ENCODE data around the gene LRIT1.
A peak's percentile ranks its signal among the peaks of the same experiment; 100 is the strongest.

LRIT1 gene

DNA sequence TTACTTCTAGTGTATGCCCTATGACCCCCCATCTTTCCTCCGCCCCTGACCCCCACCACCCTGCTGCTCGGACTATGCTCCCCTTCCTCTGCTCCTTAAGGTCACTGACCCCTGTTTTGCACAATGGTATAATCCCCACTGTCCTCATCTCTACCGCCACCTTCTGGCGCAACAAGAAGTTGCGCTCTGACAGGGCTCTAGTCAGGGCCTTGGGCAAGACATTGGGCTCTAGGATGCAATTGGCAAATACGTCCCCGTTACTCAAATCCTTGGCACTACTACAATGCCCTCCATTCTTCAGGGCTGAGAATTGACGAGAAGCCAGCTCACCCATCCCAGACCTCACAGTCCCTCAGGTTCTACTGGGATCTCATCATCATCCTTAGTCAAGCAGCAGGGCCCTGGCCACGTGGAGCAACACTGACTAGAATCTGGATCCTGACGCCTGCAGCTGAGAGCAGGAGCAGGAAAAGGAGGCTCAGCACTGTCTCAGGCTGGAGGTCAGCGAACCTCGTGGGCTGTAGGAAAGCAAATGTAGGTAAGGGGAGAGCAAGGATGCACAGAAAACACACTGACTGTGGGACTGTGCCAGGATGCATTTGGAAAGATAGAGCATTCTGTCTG, 26.6 kb downstream of the LRIT1 start:
- peak in 13 of 51 donors; percentile 3 to 51 (median 15) for DNase-seq

DNA sequence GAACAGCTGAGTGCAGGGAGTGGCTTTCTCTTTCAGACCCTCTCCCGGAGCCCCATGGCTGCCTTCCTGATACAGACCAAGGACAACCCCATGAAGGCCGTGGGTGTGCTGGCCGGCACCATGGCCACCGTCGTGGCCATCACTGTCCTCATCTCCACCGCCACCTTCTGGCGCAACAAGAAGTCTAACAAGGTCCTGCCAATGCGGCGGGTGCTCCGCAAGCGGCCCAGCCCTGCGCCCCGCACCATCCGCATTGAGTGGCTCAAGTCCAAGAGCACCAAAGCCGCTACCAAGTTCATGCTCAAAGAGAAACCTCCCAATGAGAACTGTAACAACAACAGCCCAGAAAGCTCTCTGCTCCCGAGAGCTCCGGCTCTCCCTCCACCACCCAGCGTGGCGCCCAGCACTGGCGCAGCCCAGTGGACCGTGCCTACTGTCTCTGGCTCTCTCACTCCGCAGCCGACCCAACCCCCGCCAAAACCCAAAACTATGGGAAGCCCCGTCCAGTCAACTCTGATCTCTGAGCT, 27.2 kb downstream of the LRIT1 start:
- DNase-seq, result no peak

DNA sequence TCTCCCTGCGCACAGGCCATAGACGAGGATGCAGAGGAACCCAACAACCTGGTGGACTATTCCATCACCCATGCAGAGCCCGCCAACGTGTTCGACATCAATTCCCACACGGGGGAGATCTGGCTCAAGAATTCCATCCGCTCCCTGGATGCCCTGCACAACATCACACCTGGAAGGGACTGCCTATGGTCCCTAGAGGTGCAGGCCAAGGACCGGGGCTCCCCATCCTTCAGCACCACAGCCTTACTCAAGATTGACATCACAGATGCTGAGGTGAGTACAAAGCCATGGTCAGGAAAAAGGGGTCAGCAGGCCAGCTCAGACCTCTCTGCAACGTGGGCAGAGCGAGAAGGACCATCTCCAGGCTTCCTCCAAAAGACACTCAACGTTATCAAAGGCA, 28.3 kb downstream of the LRIT1 start:
- DNase-seq, result no peak

DNA sequence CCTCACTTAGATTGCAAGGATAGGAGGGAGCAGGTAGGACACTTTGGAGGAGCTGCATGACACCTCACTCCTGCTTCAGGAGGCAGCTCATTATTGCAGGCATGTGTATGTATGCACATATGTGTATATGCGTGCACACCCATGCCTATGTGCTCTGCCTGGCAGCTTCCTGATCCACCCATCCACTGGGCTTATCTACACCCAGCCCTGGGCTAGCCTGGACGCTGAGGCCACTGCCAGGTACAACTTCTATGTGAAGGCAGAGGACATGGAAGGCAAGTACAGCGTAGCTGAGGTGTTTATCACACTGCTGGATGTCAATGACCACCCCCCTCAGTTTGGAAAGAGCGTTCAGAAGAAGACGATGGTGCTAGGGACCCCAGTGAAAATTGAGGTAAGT, 29.3 kb downstream of the LRIT1 start:
- no peak for DNase-seq

DNA sequence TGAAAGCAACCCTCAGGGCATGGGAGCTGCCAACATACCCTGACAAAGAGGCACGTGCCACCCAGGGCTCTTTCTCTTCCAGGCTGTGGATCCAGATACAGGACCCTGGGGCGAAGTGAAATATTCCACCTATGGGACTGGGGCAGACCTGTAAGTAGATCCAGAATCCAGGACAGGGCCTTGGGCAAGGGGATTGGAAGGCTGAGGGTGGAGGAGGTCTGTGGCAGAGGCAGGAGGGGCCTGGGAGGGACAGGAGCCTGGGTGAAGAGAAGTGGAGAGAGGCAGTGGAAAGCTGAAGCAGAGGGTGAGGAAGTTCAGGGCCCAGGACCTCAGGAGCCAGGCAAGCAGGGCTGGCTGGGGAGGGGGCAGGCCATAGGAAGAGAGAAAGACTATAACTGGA, 29.8 kb downstream of the LRIT1 start:
- no peak for DNase-seq

DNA sequence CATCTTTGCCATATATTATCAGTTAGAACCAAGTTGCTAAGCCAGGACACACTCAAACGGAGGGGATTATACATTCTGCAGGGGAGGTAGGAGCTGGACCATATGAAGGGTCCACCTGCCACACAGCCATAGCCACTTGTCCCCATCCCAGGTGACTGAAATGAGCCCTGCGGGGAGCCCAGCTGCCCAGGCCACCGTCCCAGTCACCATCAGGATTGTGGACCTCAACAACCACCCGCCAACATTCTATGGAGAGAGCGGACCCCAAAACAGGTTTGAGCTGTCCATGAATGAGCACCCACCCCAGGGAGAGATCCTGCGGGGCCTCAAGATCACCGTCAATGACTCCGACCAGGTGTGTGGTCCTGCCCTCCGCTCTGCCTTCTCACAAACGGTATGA, 33.3 kb downstream of the LRIT1 start:
- DNase-seq, result no peak

DNA sequence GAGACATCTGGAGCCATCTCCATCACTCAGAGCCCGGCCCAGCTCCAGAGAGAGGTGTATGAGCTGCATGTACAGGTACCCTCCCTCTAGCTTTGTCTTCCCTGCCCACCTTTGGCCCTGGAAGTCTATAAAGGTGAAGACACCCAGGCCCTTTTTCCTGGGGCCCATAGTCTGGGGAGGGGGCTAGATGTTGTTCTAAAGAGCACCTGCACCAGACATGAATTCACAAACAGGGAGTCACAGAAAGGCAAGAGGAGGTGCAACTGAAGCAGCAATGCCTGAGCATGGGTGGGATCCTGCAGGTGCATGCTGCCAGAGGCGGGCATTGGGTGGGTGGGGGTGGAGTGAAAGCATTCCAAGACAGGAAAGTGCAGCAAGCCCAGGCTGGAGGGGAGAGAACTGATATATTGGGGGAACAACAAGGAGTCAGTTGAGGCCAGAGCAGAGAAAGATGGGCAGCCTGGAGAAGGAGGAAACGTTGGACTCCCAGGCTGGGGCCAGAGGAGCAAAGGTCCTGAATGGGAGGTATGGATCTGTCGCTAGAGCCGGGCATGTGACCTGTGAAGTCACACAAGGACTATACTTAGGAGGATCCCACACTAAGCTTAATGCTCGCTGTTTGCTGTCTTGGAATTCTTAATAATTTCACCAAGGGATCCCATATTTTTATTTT, 35.4 kb downstream of the LRIT1 start:
- DNase-seq, result no peak

DNA sequence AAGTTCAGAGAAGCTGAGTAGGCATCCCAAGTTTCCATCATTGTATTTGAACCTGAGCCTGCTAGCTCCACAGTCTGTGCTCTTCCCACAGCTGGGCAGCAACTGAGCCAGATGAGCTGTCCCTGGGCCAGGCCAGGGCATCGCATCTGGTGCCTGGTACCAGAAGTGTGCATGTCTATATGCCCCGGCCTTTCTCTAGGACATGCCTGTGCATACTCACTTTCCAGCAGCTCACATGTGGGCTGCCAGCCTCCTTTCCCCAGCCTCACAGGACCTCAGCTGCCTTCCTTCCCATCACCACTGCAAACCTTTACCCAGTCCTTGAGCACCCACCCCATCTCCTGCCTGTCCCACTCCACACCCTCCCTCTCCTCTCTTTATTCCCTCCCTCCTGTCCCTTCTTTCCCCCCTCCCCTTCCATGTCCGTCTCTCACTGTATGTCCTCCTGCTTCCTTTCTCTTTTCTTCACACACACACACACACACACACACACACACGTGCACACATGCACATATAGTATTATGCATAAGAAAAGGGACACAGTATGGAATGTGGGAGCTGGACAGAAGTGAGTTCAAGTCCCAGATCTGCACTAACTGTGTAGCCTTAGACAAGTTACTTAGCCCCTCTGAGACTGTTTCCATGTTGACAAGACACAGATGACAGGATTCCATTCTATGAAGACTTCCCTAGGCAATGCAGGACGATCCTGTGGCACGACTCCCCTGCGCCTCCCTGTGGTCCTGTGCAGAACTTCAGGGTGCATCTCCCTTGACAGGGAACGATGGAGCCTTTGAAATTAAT, 36.1 kb downstream of the LRIT1 start:
- peak in 41 of 51 donors; percentile 5 to 77 (median 34) for DNase-seq

DNA sequence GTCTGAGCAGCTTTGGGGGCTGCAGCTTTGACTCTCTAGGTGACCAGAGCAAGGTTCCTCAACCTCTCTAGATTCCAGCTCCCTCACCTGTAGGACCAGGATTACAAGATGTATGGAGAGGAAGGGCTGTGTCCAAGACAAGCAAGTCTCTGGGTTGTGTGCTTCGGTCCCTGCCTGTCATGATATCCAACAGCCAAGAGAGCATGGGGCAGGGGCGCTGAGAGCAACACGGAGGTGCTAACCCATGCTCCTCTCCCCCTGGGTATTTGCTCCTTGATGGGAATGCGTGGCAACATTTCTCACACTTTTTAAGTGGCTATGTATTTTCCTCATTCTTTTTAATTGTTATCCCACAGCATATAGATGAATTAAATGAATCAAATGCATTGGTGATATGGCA, 36.7 kb downstream of the LRIT1 start:
- no peak for DNase-seq

DNA sequence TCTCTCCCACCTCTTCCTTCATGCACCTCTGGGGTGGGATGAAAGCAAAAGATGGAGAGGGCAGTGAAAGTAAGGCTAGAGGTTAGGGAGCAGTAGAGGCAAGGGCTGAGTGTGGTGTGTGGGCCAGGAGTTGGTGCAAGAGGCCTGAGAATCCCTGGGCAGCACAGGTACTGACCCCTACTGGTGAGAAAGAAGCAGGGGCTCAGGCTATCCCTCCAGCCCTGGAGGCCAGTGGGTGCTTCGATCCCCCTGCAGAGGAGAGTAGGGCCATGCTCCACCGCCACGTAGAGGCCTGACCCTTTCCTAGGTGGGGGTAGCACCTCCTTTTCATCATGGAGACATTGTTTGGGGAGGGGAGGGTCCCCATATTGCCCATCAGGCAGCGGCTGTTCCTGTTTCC, 37.2 kb downstream of the LRIT1 start:
- DNase-seq, result no peak

DNA sequence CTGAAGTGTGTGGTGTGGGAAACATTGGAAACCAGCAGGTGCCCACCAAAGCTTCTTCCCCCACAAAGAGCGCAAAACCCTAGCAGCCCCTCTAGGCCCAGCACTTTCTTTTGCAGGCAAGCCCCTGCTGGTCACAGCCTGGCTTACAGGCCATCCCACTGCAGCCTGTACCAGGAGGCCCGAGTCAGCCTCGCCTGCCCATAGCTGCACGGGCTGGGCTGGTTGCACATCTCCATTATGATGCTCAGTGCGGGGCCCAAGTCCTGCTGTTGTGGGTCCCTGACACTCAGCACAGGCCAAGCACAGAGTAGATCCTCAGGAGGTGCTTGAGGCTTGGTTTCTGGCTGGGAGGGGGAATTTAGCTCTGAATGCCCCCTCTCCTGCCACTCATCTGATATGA, 39.0 kb downstream of the LRIT1 start:
- DNase-seq, result no peak

DNA sequence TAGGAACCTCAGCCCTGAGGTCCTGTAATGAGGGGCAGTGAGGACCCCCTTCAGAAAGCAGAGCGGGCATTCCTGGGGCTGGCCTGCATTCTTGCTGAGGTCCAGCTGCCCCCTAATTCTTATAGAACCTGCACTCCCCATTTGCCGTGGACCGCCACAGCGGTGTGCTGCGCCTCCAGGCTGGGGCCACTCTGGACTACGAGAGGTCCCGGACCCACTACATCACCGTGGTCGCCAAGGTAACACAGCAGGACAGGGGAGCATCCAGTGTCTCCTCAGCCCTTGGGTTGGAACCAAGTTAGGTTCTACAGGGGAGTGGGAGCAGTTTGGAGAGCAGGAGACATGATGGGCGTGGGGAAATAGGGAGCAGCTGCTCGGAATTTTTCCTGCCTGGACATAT, 39.7 kb downstream of the LRIT1 start:
- DNase-seq, result no peak

DNA sequence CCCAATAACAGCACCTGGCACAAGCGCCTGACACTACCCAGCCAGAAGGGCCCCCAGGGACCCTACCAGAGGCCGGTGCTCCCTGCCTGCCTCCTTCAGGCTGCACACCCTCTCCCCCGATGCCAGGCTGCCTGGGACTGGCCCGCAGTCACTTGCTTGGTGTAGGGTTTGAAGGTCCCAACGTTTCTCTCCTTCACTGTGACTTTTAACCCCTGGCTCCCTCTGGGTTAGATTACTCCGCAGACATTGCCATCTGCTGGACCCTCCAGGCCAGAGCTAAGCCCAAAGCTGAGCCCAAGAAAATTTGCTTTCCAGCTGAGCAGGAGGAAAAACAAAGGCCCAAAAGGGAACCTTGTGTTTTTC, 40.1 kb downstream of the LRIT1 start:
- DNase-seq, result no peak

DNA sequence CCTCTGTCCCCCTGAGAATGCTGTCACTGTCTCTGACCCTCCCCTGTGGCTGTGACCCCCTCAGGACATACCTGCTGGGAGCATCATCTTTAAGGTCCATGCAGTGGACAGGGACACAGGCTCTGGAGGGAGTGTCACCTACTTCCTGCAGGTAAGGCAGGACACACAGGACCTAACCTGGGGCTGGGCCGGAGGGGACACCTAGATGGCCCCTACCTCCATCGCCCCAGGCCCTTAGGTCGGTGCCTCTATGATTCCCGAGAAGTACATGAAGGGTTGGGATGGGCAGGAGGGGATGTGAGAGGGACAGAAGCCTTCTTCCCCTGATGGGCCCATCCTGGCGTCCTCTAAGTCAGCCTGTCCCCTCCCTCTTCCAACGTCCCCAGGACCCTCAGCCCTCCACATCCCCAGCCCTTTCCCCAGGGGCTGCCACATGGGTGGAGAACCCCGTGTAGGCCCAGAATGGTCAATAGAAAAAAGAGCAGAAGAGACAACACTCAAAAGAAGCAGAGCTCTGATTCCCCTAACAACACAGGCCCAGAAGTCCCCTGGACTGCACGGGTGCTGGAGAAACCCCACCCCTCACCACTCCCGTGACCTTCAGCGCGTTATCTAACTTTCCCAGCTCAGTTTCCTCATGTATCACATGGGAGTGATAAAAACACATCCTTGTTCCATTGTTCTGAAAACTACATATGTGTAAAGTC, 40.7 kb downstream of the LRIT1 start:
- DNase-seq, result no peak

DNA sequence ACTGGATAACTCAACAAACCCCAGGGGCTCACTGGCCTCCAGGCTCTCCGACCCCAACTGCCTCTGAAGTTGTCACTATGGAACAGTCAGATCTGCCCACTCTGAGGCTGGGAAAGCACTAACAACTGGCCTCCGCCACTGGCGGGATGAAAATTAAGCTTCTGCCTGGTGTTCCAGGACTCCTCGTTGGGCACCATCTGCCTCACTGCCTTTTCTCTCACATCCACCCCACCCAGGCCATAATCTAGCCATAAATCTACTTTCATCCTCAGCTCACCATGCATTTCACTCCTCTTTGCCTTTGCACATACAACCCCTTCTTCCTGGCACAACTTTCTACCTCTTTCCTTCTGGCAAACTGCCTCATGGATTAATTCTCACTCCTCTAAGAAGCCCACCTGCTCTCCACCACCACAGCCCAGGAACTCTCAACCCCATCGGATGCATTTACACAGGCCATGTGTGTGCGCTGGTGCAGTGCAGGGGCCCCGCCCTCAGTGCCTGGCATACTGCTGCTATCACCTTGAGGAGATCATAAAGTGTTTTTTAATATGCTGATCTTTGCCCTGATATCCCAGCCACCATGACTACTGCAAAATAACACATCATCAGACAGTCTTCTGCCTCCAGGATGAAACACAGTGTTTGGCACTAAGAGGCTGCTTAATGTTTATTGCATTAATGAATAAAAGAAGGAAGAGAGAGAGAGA, 43.0 kb downstream of the LRIT1 start:
- DNase-seq, result no peak

DNA sequence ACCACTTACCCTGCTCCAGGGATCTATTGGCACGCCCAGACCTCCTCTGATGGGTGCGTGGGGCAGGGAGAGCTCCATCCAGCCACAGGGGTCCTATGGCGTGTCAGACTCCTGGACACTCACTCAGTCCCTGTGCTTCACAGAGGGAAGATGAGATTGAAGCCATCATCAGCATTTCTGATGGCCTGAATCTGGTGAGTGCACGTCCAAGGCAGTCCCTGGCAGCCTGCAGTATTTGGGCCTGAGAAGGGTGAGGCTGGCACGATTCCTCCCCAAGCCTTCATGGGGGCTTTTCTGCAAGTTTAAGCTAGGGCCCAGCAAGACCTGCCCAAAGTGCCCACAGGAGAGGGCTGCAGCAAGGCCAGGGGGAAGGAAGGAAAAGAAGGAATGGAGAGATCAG, 43.7 kb downstream of the LRIT1 start:
- no peak for DNase-seq

DNA sequence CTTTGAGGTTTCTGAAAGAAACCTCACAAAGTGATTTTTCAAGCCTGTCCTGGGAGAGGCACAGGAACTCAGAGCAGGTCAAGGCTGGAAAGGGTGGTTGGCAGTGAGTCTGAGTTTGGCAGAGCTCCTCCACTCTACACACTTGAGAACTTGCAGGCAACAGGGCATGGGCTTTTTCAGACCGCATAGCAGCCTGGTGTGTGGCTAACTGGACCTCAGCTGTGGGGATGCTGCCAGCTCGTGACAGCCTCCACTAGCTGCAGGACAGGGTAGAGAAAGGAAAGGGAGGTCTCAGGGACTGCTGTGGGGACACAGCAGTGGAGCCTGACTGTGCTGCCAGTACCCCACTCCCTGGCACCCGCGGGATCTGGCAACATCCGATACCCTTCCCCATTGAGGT, 44.4 kb downstream of the LRIT1 start:
- peak in 13 of 51 donors; percentile 1 to 47 (median 28) for DNase-seq

DNA sequence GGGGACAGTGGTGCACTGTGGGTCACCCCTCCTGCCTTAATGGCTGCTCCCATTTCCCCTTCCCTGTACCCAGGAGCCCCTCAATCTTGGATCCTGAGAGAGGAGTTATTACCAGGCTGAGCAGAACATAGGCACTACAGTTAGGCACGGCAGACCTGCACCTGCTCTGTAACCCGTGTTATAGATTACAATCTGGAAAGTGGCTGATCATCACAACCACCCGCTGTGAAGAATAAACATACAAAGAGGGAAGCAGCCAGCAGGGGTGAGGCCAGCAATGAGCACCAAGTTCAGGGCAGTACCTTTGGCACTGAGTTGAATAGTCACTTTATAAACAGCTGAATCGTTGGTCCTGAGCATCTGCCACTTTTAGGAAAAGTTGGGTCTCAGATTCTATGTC, 45.3 kb downstream of the LRIT1 start:
- no peak for DNase-seq

DNA sequence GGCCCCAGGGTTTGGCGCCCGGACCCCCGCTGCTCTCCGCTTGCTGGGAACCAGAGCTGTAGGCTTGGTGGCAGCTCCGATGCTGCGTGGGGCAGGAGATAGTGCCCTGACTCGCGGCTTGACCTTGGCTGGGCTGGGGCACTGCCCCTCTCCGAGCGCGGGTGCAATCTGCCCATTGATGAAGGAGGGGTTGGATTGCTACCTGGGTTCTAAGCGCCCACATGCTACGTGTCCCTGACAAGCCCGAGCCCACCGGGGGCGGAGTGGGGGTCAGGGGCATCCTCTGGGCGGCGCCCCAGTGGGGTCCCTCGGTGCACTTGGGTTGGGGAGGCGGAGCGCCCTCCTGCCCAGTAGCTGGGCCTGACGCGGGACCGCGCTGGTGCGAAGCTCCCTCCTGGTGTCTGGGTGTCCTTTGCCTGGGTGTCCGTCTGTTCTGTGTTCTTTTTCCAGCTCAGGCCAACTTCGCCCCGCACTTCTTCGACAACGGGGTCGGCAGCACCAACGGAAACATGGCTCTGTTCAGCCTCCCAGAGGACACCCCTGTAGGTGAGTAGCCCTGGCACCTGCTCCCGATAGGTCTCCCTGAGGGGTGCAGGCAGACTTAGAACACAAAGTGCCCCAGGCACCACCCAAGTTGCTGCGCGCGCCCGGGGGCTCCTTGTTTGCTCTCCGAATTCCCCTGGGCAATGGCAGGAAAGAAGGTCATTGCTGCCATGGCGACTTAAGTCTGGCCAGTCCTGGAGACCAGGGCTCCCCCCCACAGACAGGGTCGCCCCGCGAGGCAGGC, 46.1 kb downstream of the LRIT1 start:
- DNase-seq, result no peak

DNA sequence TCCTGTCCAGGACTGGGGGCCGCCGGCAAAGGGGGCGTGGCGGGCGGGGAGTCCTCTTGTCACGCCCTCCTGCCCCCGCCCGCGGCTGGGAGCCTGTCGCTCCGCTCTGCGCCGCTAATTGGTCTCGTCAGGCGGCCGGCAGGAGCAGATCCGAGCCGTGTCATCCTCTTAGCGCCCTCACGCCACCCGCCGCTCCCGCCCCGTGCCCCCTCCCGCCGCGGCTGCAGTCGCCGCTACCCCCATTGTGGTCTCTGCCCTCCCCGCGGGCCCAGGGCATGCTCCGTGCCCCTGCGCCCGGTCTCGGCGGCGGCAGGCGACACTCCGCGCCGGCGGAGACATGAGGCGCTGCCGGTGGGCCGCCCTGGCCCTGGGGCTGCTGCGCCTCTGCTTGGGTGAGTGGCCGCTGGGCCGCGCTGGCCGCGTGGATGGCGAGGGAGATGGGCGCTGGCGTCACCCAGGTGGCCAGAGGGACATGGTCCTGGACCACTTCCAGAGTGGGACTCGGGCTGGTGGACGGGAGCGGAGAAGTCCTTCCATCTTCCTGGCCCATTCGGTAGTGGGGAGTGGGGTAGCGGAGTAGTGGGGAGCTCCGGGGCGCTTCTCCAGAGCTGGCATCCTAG, 46.8 kb downstream of the LRIT1 start, which contains the start of gene CDHR1:
Gene CDHR1 (plus strand): TSS at position 114 of the 620 bp plus-strand sequence. CDS start 224 bp downstream, at position 338.
- peak in 25 of 51 donors; percentile 10 to 61 (median 30) for DNase-seq
